Mesendoderm (in vitro differentiated cells): Measurements from ENCODE around the gene USP32.

Experiments used
- DNase-seq: peaks from one replicate; pipeline ENCODE4 v3.0.0; 2013
- H2AK5ac ChIP-seq: 2 replicates; pipeline ENCODE4 v1.6.1; 2013; ENCODE audit warnings: low read length, inconsistent platforms
- H2BK120ac ChIP-seq: 2 replicates; pipeline ENCODE4 v1.6.1; 2013; ENCODE audit warnings: low read depth, mild to moderate bottlenecking, low read length, moderate library complexity, mixed read lengths
- H2BK15ac ChIP-seq: replicated peaks from 2 replicates; pipeline ENCODE4 v1.6.1; 2013; ENCODE audit warnings: low read depth, mild to moderate bottlenecking, moderate library complexity
- H2BK5ac ChIP-seq: 2 replicates; pipeline ENCODE4 v1.6.1; 2013; ENCODE audit warnings: low read length, inconsistent platforms
- H3K18ac ChIP-seq: 2 replicates; pipeline ENCODE4 v1.6.1; 2013; ENCODE audit warnings: mild to moderate bottlenecking, low read length, mixed read lengths
- H3K23ac ChIP-seq: one replicate; pipeline ENCODE4 v1.6.1; 2013; ENCODE audit warnings: low read length
- H3K27ac ChIP-seq: 2 replicates; pipeline ENCODE4 v1.5.1; 2013; ENCODE audit warnings: low read depth, mild to moderate bottlenecking, inconsistent platforms, low read length, moderate library complexity
- H3K27me3 ChIP-seq: 2 replicates; pipeline ENCODE4 v1.6.1; 2013; ENCODE audit warnings: low read length, control low read depth, mild to moderate bottlenecking, inconsistent platforms; ENCODE audit not compliant: insufficient read depth, poor library complexity
- H3K36me3 ChIP-seq: 2 replicates; pipeline ENCODE4 v1.6.1; 2013; ENCODE audit warnings: low read length, inconsistent platforms; ENCODE audit not compliant: control insufficient read depth, insufficient read depth
- H3K4ac ChIP-seq: one replicate; pipeline ENCODE4 v1.6.1; 2013; ENCODE audit warnings: low read depth, mild to moderate bottlenecking, low read length, moderate library complexity
- H3K4me1 ChIP-seq: 2 replicates; pipeline ENCODE4 v1.6.1; 2013; ENCODE audit warnings: low read depth, low read length, inconsistent platforms; ENCODE audit not compliant: control insufficient read depth
- H3K4me2 ChIP-seq: 2 replicates; pipeline ENCODE4 v1.6.1; 2013; ENCODE audit warnings: low read length
- H3K4me3 ChIP-seq: 2 replicates; pipeline ENCODE4 v1.5.1; 2013; ENCODE audit warnings: mild to moderate bottlenecking, low read length
- H3K56ac ChIP-seq: one replicate; pipeline ENCODE4 v1.6.1; 2013; ENCODE audit warnings: low read length
- H3K79me1 ChIP-seq: 2 replicates; pipeline ENCODE4 v1.6.1; 2013; ENCODE audit warnings: low read length, inconsistent platforms
- H3K79me2 ChIP-seq: 2 replicates; pipeline ENCODE4 v1.6.1; 2013; ENCODE audit warnings: mild to moderate bottlenecking, low read length; ENCODE audit not compliant: control insufficient read depth, insufficient read depth
- H3K9ac ChIP-seq: 2 replicates; pipeline ENCODE4 v1.6.1; 2013; ENCODE audit warnings: low read length, inconsistent platforms
- H4K5ac ChIP-seq: one replicate; pipeline ENCODE4 v1.6.1; 2013; ENCODE audit warnings: low read length
- H4K8ac ChIP-seq: one replicate; pipeline ENCODE4 v1.6.1; 2013; ENCODE audit warnings: low read depth, mild to moderate bottlenecking, control low read depth, low read length, moderate library complexity
- WGBS: extraction: QIAGEN DNeasy Blood & Tissue Kit; methylation state at CpG from one replicate; pipeline ENCODE4 v1.1.7; 2013; ENCODE audit warnings: low lambda C conversion rate, missing lambda C conversion rate; ENCODE audit not compliant: insufficient coverage; ENCODE audit errors: extremely low coverage; 5-methylcytosine and 5-hydroxymethylcytosine counted together

Gene USP32

GRCh38 chr17:60292697-60293096 lies 99.2 kb downstream of the USP32 start:
- Histone ChIP-seq H3K56ac (no peak overlapping the region), H3K4me3 (no peak overlapping the region), H2BK5ac (no peak overlapping the region), H3K4ac (no peak overlapping the region), H3K4me2 (no peak overlapping the region), H3K23ac (no peak overlapping the region), H4K8ac (no peak overlapping the region), H2AK5ac (no peak overlapping the region), H2BK15ac (no peak overlapping the region), H2BK120ac (no peak overlapping the region), H4K5ac (no peak overlapping the region), H3K27ac (no peak overlapping the region), H3K36me3 (no peaks in the 10 kb centered on the region), H3K9ac (no peak overlapping the region), H3K79me2 (no peaks in the 10 kb centered on the region), H3K27me3 (no peaks in the 10 kb centered on the region), H3K79me1 (peaks cover 2% of the 10 kb centered on the region), H3K18ac (no peak overlapping the region), H3K4me1 (no peaks in the 10 kb centered on the region)
- no peak for DNase-seq
- no CpG with 5 or more reads among the region's 1 CpG for WGBS

- no peak overlapping the region for H3K18ac ChIP-seq
- H4K5ac ChIP-seq: no peak overlapping the region
- no peaks in the 10 kb centered on the region for H3K79me2 ChIP-seq
- no peaks in the 10 kb centered on the region for H3K27me3 ChIP-seq
- no peaks in the 10 kb centered on the region for H3K36me3 ChIP-seq
- no peaks in the 10 kb centered on the region for H3K4me1 ChIP-seq
- H2BK15ac ChIP-seq: no peak overlapping the region
- no peak overlapping the region for H2BK5ac ChIP-seq
- no peak overlapping the region for H3K4ac ChIP-seq
- no peak overlapping the region for H2AK5ac ChIP-seq
- no CpG with 5 or more reads among the region's 1 CpG for WGBS
- no peak overlapping the region for H3K23ac ChIP-seq
- H3K4me3 ChIP-seq: no peak overlapping the region
- no peak for DNase-seq
- no peaks in the 10 kb centered on the region for H3K79me1 ChIP-seq
- no peak overlapping the region for H3K56ac ChIP-seq
- H2BK120ac ChIP-seq: no peak overlapping the region
- H4K8ac ChIP-seq: no peak overlapping the region
- no peak overlapping the region for H3K4me2 ChIP-seq
- no peak overlapping the region for H3K9ac ChIP-seq
- no peak overlapping the region for H3K27ac ChIP-seq
Observed at GRCh38 chr17:60284709-60285108, 107.2 kb downstream of the USP32 start.

GRCh38 chr17:60283816-60284215 lies 108.1 kb downstream of the USP32 start:
- DNase-seq: no peak
- Histone ChIP-seq H3K79me1 (no peaks in the 10 kb centered on the region), H4K5ac (no peak overlapping the region), H3K56ac (no peak overlapping the region), H3K9ac (no peak overlapping the region), H4K8ac (no peak overlapping the region), H3K27ac (no peak overlapping the region), H2AK5ac (no peak overlapping the region), H3K4me2 (no peak overlapping the region), H3K27me3 (no peaks in the 10 kb centered on the region), H3K36me3 (no peaks in the 10 kb centered on the region), H3K4ac (no peak overlapping the region), H2BK5ac (no peak overlapping the region), H3K4me1 (no peaks in the 10 kb centered on the region), H2BK15ac (no peak overlapping the region), H2BK120ac (no peak overlapping the region), H3K23ac (no peak overlapping the region), H3K4me3 (no peak overlapping the region), H3K18ac (no peak overlapping the region), H3K79me2 (no peaks in the 10 kb centered on the region)
- WGBS: no CpG with 5 or more reads among the region's 3 CpGs

- Histone ChIP-seq H2AK5ac (no peak overlapping the region), H3K18ac (no peak overlapping the region)
Observed at GRCh38 chr17:60280673-60281072, 111.3 kb downstream of the USP32 start.

GRCh38 chr17:60278237-60278636 lies 113.7 kb downstream of the USP32 start:
- DNase-seq: no peak
- H3K4ac ChIP-seq: no peak overlapping the region
- no peak overlapping the region for H2BK120ac ChIP-seq
- H3K9ac ChIP-seq: no peak overlapping the region
- no CpG with 5 or more reads among the region's 2 CpGs for WGBS
- H3K4me3 ChIP-seq: no peak overlapping the region
- no peaks in the 10 kb centered on the region for H3K79me2 ChIP-seq
- no peaks in the 10 kb centered on the region for H3K79me1 ChIP-seq
- no peaks in the 10 kb centered on the region for H3K27me3 ChIP-seq
- no peak overlapping the region for H3K27ac ChIP-seq
- no peaks in the 10 kb centered on the region for H3K4me1 ChIP-seq
- H2AK5ac ChIP-seq: no peak overlapping the region
- H3K56ac ChIP-seq: no peak overlapping the region
- H2BK5ac ChIP-seq: no peak overlapping the region
- no peak overlapping the region for H4K5ac ChIP-seq
- H3K4me2 ChIP-seq: no peak overlapping the region
- H3K36me3 ChIP-seq: no peaks in the 10 kb centered on the region
- no peak overlapping the region for H3K18ac ChIP-seq
- no peak overlapping the region for H4K8ac ChIP-seq
- H2BK15ac ChIP-seq: no peak overlapping the region
- H3K23ac ChIP-seq: no peak overlapping the region

More at GRCh38 chr17:60280673-60281072, 111.3 kb downstream of the USP32 start:
- H3K79me1 ChIP-seq: no peaks in the 10 kb centered on the region
- no peaks in the 10 kb centered on the region for H3K27me3 ChIP-seq
- no peak overlapping the region for H2BK120ac ChIP-seq
- H3K4me1 ChIP-seq: no peaks in the 10 kb centered on the region
- DNase-seq: no peak
- H3K27ac ChIP-seq: no peak overlapping the region
- no peak overlapping the region for H3K4me3 ChIP-seq
- H3K79me2 ChIP-seq: no peaks in the 10 kb centered on the region
- no peak overlapping the region for H2BK5ac ChIP-seq
- H3K56ac ChIP-seq: no peak overlapping the region
- H3K36me3 ChIP-seq: no peaks in the 10 kb centered on the region
- no peak overlapping the region for H3K4ac ChIP-seq
- H3K9ac ChIP-seq: no peak overlapping the region
- no peak overlapping the region for H3K4me2 ChIP-seq
- H2BK15ac ChIP-seq: no peak overlapping the region
- no peak overlapping the region for H3K23ac ChIP-seq
- no peak overlapping the region for H4K8ac ChIP-seq
- no peak overlapping the region for H4K5ac ChIP-seq

GRCh38 chr17:60277258-60277657 lies 114.7 kb downstream of the USP32 start:
- DNase-seq: no peak
- Histone ChIP-seq H3K27ac (no peak overlapping the region), H2AK5ac (no peak overlapping the region), H3K4ac (no peak overlapping the region), H2BK15ac (no peak overlapping the region), H3K23ac (no peak overlapping the region), H2BK120ac (no peak overlapping the region), H2BK5ac (no peak overlapping the region), H3K4me2 (no peak overlapping the region), H3K4me1 (no peaks in the 10 kb centered on the region), H4K5ac (no peak overlapping the region), H3K36me3 (no peaks in the 10 kb centered on the region), H3K56ac (no peak overlapping the region), H3K18ac (no peak overlapping the region), H3K9ac (no peak overlapping the region), H3K79me2 (no peaks in the 10 kb centered on the region), H4K8ac (no peak overlapping the region), H3K4me3 (no peak overlapping the region), H3K27me3 (no peaks in the 10 kb centered on the region), H3K79me1 (no peaks in the 10 kb centered on the region)
- no CpG with 5 or more reads among the region's 1 CpG for WGBS
